HG02885 (cell line): ENCODE data around the gene PLEKHH3.

Experiments
- ATAC-seq: cut with Tn5 transposase; IDR thresholded peaks from one replicate; pipeline ENCODE4 v1.9.1; 2021; ENCODE audit warnings: mild to moderate bottlenecking; ENCODE audit not compliant: unreplicated experiment, poor library complexity

PLEKHH3 gene

GRCh38 chr17:42676424-42677011 lies at the start of gene PLEKHH3:
Gene PLEKHH3 (minus strand): TSS chr17:42676994. CDS start chr17:42676563, 431 bp downstream.
- no peak for ATAC-seq

GRCh38 chr17:42725143-42725542 lies 48.3 kb upstream of the PLEKHH3 start:
- no peak for ATAC-seq

- no peak for ATAC-seq
Observed at GRCh38 chr17:42723636-42724035, 46.8 kb upstream of the PLEKHH3 start.

GRCh38 chr17:42720996-42721583 lies 44.3 kb upstream of the PLEKHH3 start:
- no peak for ATAC-seq

GRCh38 chr17:42709561-42709960 lies 32.8 kb upstream of the PLEKHH3 start:
- no peak for ATAC-seq

- no peak for ATAC-seq
Observed at GRCh38 chr17:42708588-42708987, 31.8 kb upstream of the PLEKHH3 start.

GRCh38 chr17:42706732-42707131 lies 29.9 kb upstream of the PLEKHH3 start:
- ATAC-seq: no peak

- ATAC-seq: peak; percentile 80
Observed at GRCh38 chr17:42704837-42705494, 28.2 kb upstream of the PLEKHH3 start.

- no peak for ATAC-seq
Observed at GRCh38 chr17:42704490-42704836, 27.7 kb upstream of the PLEKHH3 start.

GRCh38 chr17:42702446-42702845 lies 25.7 kb upstream of the PLEKHH3 start:
- ATAC-seq: no peak

GRCh38 chr17:42700586-42701289 lies 23.9 kb upstream of the PLEKHH3 start:
- no peak for ATAC-seq

GRCh38 chr17:42699415-42699740 lies 22.6 kb upstream of the PLEKHH3 start:
- no peak for ATAC-seq

GRCh38 chr17:42698736-42699414 lies 22.1 kb upstream of the PLEKHH3 start:
- no peak for ATAC-seq

- no peak for ATAC-seq
Observed at GRCh38 chr17:42697108-42697811, 20.5 kb upstream of the PLEKHH3 start.

GRCh38 chr17:42695500-42695899 lies 18.7 kb upstream of the PLEKHH3 start:
- ATAC-seq: no peak

GRCh38 chr17:42694524-42694923 lies 17.7 kb upstream of the PLEKHH3 start:
- ATAC-seq: no peak

- no peak for ATAC-seq
Observed at GRCh38 chr17:42692489-42692888, 15.7 kb upstream of the PLEKHH3 start.

- no peak for ATAC-seq
Observed at GRCh38 chr17:42691021-42691545, 14.3 kb upstream of the PLEKHH3 start.

- no peak for ATAC-seq
Observed at GRCh38 chr17:42690596-42690995, 13.8 kb upstream of the PLEKHH3 start.

- no peak for ATAC-seq
Observed at GRCh38 chr17:42687707-42688320, 11.0 kb upstream of the PLEKHH3 start.
